GM19455 (cell line): ENCODE measurements around the gene TRIM5.
A peak's percentile ranks its signal among the peaks of the same experiment; 100 is the strongest.
"Not testable (repeated sequence)": the region's sequence is repeated elsewhere in the genome, so short reads cannot be mapped to it uniquely, and the experiment has no call there.

Source experiments
- ATAC-seq: cut with Tn5 transposase; IDR thresholded peaks from one replicate; pipeline ENCODE4 v1.9.1; 2021; ENCODE audit not compliant: unreplicated experiment

The TRIM5 gene

GRCh38 chr11:5690216-5690615 is 5.3 kb upstream of the TRIM5 start:
- no peak for ATAC-seq

GRCh38 chr11:5689551-5689983 is 4.7 kb upstream of the TRIM5 start, which contains the start of gene TRIM22:
Gene TRIM22 (plus strand): TSS chr11:5689790. CDS start chr11:5696233, 6,443 bp downstream.
- peak; percentile 75 for ATAC-seq

DNA sequence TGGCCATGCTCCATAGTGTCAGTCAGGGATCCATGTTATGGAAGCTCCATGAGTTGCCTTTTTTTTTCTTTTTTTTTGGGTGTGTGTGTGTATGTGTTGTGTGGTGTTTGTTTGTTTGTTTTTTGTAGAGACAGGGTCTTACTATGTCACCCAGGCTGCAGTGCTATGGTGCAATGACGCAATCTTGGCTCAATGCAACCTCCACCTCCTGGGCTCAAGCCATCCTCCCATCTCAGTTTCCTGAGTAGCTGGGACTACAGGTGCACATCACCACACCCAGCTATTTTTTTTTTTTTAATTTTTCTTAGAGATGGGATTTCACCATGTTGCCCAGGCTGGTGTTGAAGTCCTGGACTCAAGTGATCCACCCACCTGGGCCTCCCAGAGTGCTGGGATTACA is 3.6 kb upstream of the TRIM5 start:
- ATAC-seq, result no peak

GRCh38 chr11:5686426-5686825 is 1.6 kb upstream of the TRIM5 start:
- ATAC-seq, result no peak

DNA sequence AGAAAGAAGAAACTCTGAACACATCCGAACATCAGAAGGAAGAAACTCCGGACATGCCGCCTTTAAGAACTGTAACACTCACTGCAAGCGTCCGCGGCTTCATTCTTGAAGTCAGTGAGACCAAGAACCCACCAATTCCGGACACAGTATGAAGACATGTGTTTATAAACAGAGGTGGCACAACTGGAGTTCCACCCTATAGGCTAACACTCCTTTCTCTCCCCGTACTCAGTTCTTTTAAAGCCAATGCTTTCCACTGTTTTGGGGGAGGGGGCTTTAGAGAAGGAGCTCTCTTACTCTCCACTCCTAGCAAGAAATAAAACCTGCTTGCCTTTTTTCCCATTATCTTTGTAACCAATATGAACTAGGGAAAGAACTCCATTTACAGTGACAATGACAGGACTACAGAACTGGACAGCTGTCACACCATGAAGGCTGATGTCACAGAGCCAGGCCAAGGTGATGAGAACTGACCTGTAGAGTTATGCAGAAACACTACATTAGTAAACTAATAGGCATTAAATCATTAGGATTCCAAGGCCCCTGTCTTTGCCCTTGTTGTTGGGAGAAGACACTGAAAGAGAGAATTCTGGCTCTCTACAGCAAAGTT is 733 bp downstream of the TRIM5 start:
- ATAC-seq, result no peak

GRCh38 chr11:5683620-5684019 is 1.3 kb downstream of the TRIM5 start:
- not testable (repeated sequence) for ATAC-seq

DNA sequence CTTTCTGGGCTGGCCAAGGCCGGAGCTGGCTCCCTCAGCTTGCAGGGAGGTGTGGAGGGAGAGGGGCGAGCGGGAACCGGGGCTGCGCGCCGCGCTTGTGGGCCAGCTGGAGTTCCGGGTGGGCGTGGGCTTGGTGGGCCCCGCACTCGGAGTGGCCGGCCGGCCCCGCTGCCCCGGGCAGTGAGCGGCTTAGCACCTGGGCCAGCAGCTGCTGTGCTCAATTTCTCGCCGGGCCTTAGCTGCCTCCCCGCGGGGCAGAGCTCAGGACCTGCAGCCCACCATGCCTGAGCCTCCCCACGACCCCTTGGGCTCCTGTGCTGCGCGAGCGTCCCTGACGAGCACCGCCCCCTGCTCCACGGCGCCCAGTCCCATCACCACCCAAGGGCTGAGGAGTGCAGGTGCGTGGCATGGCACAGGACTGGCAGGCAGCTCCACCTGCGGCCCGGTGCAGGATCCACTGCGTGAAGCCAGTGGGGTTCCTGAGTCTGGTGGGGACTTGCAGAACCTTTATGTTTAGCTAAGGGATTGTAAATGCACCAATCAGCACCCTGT is 1.9 kb downstream of the TRIM5 start:
- not testable (repeated sequence) for ATAC-seq

DNA sequence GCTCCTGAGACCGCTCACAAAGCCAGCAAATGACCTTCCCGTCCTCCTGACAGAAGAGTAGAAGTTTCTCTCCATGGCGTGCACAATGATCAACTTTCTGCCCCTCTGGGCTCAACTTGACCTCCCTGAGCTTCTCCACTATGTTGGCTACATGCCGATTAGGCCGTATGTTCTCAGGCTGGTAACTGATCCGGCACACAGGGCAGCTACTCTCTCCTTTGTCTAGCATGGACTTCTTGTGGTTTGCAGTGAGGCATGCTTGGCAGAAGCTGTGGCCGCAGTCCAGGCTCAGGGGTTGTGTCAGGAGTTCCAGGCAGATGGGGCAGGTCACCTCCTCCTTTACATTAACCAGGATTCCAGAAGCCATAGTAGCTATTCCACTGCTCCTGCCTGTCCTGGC is 5.1 kb downstream of the TRIM5 start:
- no peak for ATAC-seq

- ATAC-seq, result no peak
Observed at GRCh38 chr11:5674391-5674790, 10.5 kb downstream of the TRIM5 start.

GRCh38 chr11:5671831-5672230 is 13.0 kb downstream of the TRIM5 start:
- ATAC-seq, result no peak

DNA sequence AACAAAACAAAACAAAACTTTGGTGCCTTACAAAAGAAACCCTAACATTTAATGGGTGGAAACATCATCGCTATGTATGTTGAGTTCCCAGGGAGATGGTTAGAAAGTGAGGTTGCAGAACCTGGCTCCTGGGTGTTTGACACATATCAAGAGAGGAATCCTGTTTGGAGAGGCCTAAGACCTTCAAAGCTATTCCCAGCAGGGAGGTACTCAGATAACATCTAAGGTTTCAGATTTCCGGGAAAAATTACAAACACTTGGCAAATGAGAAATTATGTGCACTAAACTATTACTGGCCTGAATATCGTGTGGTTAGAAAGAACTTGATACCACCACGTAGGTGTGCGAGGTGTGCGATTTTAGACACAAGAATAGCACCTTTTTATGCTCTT is 18.5 kb downstream of the TRIM5 start:
- ATAC-seq, result no peak

- ATAC-seq, result no peak
Observed at GRCh38 chr11:5665746-5666401, 19.0 kb downstream of the TRIM5 start.

DNA sequence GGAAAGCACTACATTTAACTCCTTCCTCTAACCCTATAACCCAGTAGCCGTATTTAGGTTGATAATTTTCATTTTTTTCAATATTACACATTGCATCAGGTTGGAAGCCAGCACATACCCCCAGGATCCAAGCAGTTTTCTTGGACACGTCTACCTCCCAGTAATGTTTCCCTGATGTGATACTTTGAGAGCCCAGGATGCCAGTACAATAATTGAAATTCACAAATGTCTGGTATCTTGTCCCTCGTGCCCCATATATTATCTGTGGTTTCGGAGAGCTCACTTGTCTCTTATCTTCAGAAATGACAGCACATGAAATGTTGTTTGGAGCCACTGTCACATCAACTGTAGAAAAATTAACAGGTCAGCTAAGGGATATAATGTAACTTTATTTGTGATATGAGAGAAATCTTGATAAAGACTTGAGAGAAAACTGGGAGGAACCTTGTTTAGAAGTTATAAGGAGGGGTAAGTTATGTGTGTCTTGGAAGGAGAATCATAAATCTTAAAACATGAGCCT is 19.8 kb downstream of the TRIM5 start:
- ATAC-seq, result no peak

- no peak for ATAC-seq
Observed at GRCh38 chr11:5663511-5663910, 21.4 kb downstream of the TRIM5 start.

DNA sequence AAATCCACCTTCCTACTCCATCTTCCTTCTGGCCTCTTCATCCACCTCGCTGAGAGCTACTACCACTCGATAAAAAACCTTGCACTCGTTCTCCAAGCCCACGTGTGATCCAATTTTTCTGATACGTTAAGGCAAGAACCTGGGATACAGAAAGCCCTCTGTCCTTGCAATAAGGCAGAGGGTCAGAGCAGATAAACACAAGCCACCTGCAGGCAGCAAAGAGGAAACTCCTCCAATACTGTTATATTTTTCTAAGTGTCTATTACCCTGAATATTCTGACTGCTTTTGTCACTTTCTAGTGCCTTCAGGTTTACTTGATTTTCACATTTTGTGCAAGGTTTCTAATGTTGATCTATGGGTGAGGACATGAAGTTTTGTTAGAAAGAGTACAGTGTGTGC is 26.6 kb downstream of the TRIM5 start:
- ATAC-seq, result no peak

DNA sequence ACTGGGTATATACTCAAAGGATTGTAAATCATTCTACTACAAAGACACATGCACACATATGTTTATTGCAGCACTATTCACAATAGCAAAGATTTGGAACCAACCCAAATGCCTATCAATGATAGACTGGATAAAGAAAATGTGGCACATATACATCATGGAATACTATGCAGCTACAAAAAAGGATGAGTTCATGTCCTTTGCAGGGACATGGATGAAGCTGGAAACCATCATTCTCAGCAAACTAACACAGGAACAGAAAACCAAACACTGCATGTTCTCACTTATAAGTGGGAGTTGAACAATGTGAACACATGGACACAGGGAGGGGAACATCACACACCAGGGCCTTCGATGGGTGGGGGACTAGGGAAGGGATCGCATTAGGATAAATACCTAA is 27.9 kb downstream of the TRIM5 start:
- not testable (repeated sequence) for ATAC-seq

DNA sequence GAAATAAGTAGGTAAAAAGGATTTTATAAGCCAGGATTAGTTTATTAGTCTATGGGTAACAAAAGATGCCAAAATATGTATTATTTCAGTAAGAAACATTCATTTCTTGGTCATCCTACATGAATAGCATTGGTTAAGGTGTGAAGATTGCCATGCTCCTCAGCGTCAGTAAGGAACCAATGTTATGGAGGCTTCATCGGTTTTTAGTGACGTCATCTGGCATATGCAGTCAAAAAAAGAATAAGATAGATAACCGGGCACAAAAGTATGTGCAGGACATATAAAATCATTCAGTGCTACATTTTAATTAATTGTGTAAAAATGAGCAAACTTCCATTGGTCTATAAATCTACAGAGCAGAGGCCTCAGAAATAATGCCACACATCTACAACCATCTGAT is 29.4 kb downstream of the TRIM5 start:
- ATAC-seq, result no peak

GRCh38 chr11:5646139-5646538 is 38.7 kb downstream of the TRIM5 start:
- ATAC-seq, result no peak

DNA sequence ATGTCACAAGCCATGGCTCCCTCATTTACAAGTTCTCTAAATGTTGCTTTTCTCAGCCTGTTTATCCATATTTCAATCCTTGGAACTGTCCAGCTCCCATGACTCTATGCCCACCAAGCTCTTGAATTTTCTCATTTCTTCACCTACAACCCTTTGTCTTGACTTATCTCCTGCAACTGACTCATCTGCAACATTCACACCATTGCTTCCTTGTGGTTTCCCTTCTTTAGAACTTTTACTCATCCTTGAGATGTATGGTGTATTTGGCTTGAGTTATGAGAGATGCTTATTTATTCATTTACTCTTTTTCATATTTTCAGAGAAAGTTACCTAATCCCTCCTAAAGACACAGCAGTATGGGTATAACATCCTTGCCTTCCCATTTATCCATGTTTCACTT is 41.3 kb downstream of the TRIM5 start:
- ATAC-seq, result no peak

DNA sequence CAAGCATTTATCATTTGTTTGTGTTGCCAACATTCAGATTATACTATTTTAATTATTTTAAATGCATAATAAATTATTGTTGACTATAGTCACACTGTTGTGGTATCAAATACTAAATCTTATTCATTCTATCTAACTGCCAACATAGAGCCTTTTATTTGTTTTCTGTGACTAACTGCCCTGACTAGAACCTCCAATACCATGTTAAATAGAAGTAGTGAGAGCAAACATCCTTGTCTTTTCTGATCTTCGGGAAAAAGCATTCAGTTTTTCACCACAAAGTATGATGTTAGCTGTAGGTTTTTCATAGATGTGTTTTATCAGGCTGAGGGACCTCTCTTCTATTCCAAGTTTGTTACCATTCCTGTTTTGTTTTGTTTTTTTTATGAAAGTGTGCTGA is 44.9 kb downstream of the TRIM5 start:
- ATAC-seq, result no peak

DNA sequence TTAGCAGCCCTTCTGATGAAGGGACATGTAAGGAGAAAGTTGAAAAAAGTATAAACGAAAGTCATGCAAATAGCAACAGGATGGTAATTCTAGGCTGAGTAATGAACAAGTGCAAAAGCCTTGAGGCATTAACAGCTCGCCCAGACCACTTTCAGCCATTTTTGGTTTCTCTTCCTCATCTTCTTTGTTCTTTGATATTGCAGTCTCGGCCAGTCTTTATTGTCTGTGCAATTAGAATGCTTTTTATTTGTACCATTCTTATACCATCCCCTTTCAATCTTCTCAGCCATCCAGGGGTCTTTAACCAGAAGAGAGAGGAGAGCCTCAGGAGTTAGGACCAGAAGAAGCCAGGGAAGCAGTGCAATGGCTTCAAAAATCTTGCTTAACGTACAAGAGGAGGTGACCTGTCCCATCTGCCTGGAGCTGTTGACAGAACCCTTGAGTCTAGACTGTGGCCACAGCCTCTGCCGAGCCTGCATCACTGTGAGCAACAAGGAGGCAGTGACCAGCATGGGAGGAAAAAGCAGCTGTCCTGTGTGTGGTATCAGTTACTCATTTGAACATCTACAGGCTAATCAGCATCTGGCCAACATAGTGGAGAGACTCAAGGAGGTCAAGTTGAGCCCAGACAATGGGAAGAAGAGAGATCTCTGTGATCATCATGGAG is 52.8 kb downstream of the TRIM5 start:
- peak; percentile 96 for ATAC-seq

GRCh38 chr11:5631417-5631816 is 53.5 kb downstream of the TRIM5 start:
- no peak for ATAC-seq
